ENCODE data around the gene STOM. TPM values are rescaled to one million over a fixed set of nuclear protein-coding genes. Genes with fewer than 3 reads are reported as not detected.
"Not testable (repeated sequence)": the region's sequence is repeated elsewhere in the genome, so short reads cannot be mapped to it uniquely, and the experiment has no call there.

The STOM gene
- total RNA-seq, 2 experiments from 2014 or later: 50.7 to 54.9 TPM

- Mint-ChIP-seq H3K27ac (no peak overlapping the region), H3K4me3 (no peak overlapping the region), H3K36me3 (ENCODE audit: low read depth) (no peaks in the 10 kb centered on the region), H3K9me3 (ENCODE audit: insufficient read depth) (no peaks in the 10 kb centered on the region), H3K27me3 (ENCODE audit: low read depth) (peaks cover 23% of the 10 kb centered on the region), H3K4me1 (ENCODE audit: low read depth) (peaks cover 15% of the 10 kb centered on the region)
- ATAC-seq: no peak
- DNase-seq: no peak
- ChIA-PET CTCF (interaction anchor here (1.1 to 1.7 kb wide), 3 partner anchors 23 to 83 kb away, joined by 4 to 6 read pairs (median 4); no protein-coding TSS in a partner anchor), POLR2A (no interaction called here)
Observed at GRCh38 chr9:121296213-121297127, 73.6 kb downstream of the STOM start.

GRCh38 chr9:121295662-121296191 is 74.3 kb downstream of the STOM start:
- POLR2A ChIA-PET: no interaction called here
- ATAC-seq (no peak), DNase-seq (no peak)
- peaks cover 22% of the 10 kb centered on the region for H3K27me3 Mint-ChIP-seq (ENCODE audit: low read depth)
- no peaks in the 10 kb centered on the region for H3K36me3 Mint-ChIP-seq (ENCODE audit: low read depth)
- no peak overlapping the region for H3K27ac Mint-ChIP-seq
- H3K4me1 Mint-ChIP-seq (ENCODE audit: low read depth): peaks cover 15% of the 10 kb centered on the region
- H3K9me3 Mint-ChIP-seq (ENCODE audit: insufficient read depth): no peaks in the 10 kb centered on the region
- CTCF ChIA-PET: interaction anchor here (1.1 to 1.7 kb wide), 2 partner anchors 24 to 82 kb away, joined by 4 read pairs; no protein-coding TSS in a partner anchor
- H3K4me3 Mint-ChIP-seq: no peak overlapping the region

DNA sequence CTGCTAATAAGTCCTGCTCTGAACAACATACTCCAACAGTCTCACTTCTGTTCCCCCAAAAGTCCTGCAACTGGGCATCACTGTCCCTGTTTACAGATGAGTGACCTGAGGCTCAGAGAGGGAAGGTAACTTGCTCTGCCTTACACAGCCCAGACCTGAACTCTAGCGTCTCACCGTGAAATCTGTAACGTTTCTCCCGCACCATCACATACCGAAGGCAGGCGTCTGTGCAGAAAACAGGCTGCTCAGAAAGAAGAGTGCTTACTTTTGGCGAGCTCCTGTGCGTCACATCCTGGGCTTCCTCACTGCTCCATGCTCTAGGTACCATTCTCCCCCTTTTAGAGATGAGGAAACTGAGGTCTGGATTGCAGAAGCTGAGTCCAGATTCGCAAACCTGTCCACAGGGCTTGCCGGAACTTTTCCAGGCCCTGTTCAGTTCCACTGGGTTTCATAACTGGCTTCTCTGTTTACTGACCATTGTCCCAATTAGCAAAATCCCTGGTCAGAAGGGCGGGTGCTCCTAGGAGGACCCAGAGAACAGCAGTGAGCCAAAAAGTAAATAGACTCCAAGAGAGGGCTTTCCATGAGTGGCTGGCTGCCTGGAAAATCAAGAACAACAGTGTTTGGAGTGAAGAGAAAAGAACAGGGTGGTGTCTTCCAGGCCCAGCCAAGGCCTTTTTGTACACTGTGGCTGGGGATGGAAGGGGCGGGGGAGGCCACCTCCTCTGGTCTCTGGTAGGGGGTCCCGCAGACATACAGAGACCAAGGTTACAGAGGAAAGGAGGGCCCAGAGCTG is 75.0 kb downstream of the STOM start:
- CTCF ChIA-PET: interaction anchor here (1.7 kb wide), 1 partner anchor 25 kb away, joined by 4 read pairs; no protein-coding TSS in a partner anchor
- H3K27ac Mint-ChIP-seq: no peak overlapping the region

DNA sequence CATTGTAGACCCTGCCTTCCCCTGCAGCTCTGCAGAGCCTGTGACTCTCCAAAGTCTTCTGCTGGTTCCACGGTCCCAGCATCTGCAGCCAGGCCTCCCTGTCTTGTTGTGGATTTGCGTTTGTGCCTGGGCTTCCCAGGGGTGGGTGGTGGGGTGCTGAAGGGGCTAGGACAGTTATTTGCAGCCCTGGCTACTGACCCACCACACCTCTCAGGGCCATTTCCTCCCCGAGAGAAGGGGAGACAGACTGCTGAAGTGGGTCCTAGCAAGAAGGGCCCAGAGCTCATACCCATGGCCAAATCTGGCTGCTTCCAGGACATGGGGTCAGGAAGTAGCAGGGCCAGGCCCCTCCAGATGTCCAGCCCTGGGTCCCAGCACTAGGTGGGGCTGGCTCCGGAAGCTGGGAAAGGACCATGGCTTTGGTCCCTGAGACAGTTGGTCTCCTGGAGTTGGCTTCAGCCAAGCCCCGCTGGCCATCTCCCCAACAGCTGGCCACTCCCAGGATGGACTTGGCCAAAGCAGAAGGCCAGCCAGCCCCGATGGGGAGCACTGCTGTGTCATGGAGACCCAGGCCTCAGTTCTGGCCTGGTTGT is 75.8 kb downstream of the STOM start:
- peaks cover 6% of the 10 kb centered on the region for H3K4me1 Mint-ChIP-seq (ENCODE audit: low read depth)
- H3K27me3 Mint-ChIP-seq (ENCODE audit: low read depth): peaks cover 11% of the 10 kb centered on the region
- no peaks in the 10 kb centered on the region for H3K36me3 Mint-ChIP-seq (ENCODE audit: low read depth)
- no peaks in the 10 kb centered on the region for H3K9me3 Mint-ChIP-seq (ENCODE audit: insufficient read depth)
- ATAC-seq (no peak), DNase-seq (no peak)
- CTCF ChIA-PET: interaction anchor here (1.0 to 1.7 kb wide), 2 partner anchors 26 to 81 kb away, joined by 4 read pairs; no protein-coding TSS in a partner anchor
- H3K27ac Mint-ChIP-seq: no peak overlapping the region
- H3K4me3 Mint-ChIP-seq: no peak overlapping the region
- POLR2A ChIA-PET: no interaction called here

More for the DNA sequence above, 75.0 kb downstream of the STOM start:
- H3K36me3 Mint-ChIP-seq (ENCODE audit: low read depth): no peaks in the 10 kb centered on the region
- H3K9me3 Mint-ChIP-seq (ENCODE audit: insufficient read depth): no peaks in the 10 kb centered on the region
- H3K4me3 Mint-ChIP-seq: no peak overlapping the region
- ATAC-seq (no peak), DNase-seq (no peak)
- H3K4me1 Mint-ChIP-seq (ENCODE audit: low read depth): peaks cover 10% of the 10 kb centered on the region
- peaks cover 15% of the 10 kb centered on the region for H3K27me3 Mint-ChIP-seq (ENCODE audit: low read depth)
- POLR2A ChIA-PET: no interaction called here

- Mint-ChIP-seq H3K4me1 (ENCODE audit: low read depth) (no peaks in the 10 kb centered on the region), H3K27me3 (ENCODE audit: low read depth) (no peaks in the 10 kb centered on the region), H3K9me3 (ENCODE audit: insufficient read depth) (no peaks in the 10 kb centered on the region), H3K4me3 (no peak overlapping the region), H3K36me3 (ENCODE audit: low read depth) (no peaks in the 10 kb centered on the region), H3K27ac (no peak overlapping the region)
- no peak for DNase-seq
- CTCF ChIA-PET: interaction anchor here (0.5 kb wide), 1 partner anchor 1724 kb away, joined by 3 read pairs; no protein-coding TSS in a partner anchor
- no peak for ATAC-seq
- POLR2A ChIA-PET: no interaction called here
Observed at GRCh38 chr9:121292801-121293241, 77.2 kb downstream of the STOM start.

DNA sequence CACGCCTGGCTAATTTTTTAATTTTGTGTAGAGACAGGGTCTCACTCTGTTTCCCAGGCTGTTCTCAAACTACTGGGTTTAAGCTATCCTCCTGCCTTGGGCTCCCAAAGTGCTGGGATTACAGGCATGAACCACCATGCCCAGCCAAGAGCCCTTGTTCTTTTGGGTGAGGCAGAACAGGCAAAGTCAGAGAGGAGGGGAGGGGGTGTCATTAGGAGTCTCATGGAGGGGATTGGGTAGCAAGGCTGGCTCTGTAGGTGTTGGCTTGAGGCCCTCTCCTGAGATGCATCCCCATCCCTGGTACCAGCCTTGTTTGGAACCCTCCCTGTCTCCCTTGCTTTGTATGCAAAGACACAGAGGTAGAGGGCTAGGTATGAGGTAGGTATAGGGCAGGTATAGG is 78.0 kb downstream of the STOM start:
- ATAC-seq: no peak
- no peak for DNase-seq
- no peak overlapping the region for H3K27ac Mint-ChIP-seq
- H3K4me3 Mint-ChIP-seq: no peak overlapping the region
- H3K9me3 Mint-ChIP-seq (ENCODE audit: insufficient read depth): no peaks in the 10 kb centered on the region
- ChIA-PET CTCF (interaction anchor here (1.0 kb wide), 1 partner anchor 13 kb away, joined by 3 read pairs; no protein-coding TSS in a partner anchor), POLR2A (no interaction called here)
- no peaks in the 10 kb centered on the region for H3K36me3 Mint-ChIP-seq (ENCODE audit: low read depth)
- H3K27me3 Mint-ChIP-seq (ENCODE audit: low read depth): no peaks in the 10 kb centered on the region
- no peaks in the 10 kb centered on the region for H3K4me1 Mint-ChIP-seq (ENCODE audit: low read depth)

DNA sequence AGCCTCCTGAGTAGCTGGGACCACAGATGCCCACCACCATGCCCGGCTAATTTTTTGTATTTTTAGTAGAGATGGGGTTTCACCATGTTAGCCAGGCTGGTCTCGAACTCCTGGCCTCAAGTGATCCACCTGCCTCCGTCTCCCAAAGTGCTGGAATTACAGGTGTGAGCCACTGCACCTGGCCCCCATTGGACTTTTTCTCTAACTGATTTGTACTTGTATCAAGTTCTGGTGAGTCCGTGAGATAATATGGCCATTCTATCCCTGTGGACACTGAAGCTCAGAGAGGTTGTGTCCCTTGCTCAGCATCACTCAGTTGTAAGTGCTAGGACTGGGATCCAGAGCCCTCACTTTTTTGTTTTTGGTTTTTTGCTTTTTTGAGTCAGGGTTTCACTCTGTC is 78.5 kb downstream of the STOM start:
- ATAC-seq; H3K36me3 Mint-ChIP-seq (ENCODE audit: low read depth); H3K9me3 Mint-ChIP-seq (ENCODE audit: insufficient read depth); H3K27ac Mint-ChIP-seq; H3K27me3 Mint-ChIP-seq (ENCODE audit: low read depth); H3K4me3 Mint-ChIP-seq; POLR2A ChIA-PET; DNase-seq; H3K4me1 Mint-ChIP-seq (ENCODE audit: low read depth): not testable (repeated sequence)
- CTCF ChIA-PET: interaction anchor here (1.0 kb wide), 1 partner anchor 13 kb away, joined by 3 read pairs; no protein-coding TSS in a partner anchor

- Mint-ChIP-seq H3K36me3 (ENCODE audit: low read depth) (no peaks in the 10 kb centered on the region), H3K27me3 (ENCODE audit: low read depth) (no peaks in the 10 kb centered on the region), H3K4me1 (ENCODE audit: low read depth) (peaks cover 13% of the 10 kb centered on the region), H3K9me3 (ENCODE audit: insufficient read depth) (no peaks in the 10 kb centered on the region), H3K4me3 (no peak overlapping the region), H3K27ac (no peak overlapping the region)
- CTCF ChIA-PET: interaction anchor here (0.8 to 1.0 kb wide), 3 partner anchors 11 to 110 kb away, joined by 3 read pairs; no protein-coding TSS in a partner anchor
- POLR2A ChIA-PET: no interaction called here
- ATAC-seq: no peak
- DNase-seq: no peak
Observed at GRCh38 chr9:121289772-121290370, 80.2 kb downstream of the STOM start.

DNA sequence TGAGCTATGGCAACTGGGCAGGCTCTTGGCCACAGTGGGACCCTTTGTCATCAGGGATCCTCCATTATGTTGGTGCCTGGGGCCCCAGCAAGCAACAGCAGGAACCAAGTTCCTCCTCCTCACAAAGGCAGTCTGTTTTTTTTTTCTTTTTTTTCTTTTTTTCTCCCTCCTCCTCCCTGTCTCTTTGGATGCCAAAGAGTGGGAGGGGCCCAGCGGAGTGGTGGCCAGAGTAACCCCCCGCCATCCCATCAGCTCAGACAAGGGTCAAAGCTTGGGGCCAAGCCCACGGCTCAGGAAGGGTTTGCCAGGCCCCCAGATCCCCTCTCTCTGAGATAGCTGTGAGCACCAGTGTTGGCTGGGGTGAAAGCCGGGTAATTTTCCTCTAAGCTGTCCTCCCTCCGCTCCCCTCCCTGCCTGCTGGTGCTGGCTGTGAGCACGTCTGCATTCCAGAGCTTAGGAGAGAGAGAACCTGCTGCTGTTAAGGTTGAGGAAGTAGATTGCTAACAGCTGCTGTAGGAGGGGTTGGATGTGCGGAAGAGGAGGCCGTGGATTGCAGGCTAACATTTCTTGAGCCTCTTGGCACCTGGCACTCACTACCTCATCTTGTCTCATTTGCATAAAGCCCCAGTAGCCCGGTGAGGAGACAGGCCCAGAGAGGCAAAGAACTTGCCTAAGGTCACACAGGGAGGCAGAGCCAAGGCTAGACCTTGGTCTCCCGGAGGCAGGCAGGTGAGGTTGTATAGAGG is 80.9 kb downstream of the STOM start:
- ChIA-PET CTCF (interaction anchor here (0.8 to 1.0 kb wide), 3 partner anchors 10 to 111 kb away, joined by 3 read pairs; no protein-coding TSS in a partner anchor), POLR2A (no interaction called here)
- Mint-ChIP-seq H3K27me3 (ENCODE audit: low read depth) (no peaks in the 10 kb centered on the region), H3K4me3 (no peak overlapping the region), H3K4me1 (ENCODE audit: low read depth) (peaks cover 13% of the 10 kb centered on the region), H3K27ac (no peak overlapping the region), H3K36me3 (ENCODE audit: low read depth) (no peaks in the 10 kb centered on the region), H3K9me3 (ENCODE audit: insufficient read depth) (no peaks in the 10 kb centered on the region)
- ATAC-seq (no peak), DNase-seq (no peak)

All from activated CD8-positive, alpha-beta T cell treated with anti-CD3 and anti-CD28 coated beads, Interleukin-2, amount 10 ng/mL, durations not matched to agents 7 days and 5 days (primary cell).